Left ventricle myocardium superior (tissue), 1 donor: ENCODE data around the gene SHE. TPM values are rescaled to one million over a fixed set of nuclear protein-coding genes. Genes with fewer than 3 reads are reported as not detected.

Experiments
- ATAC-seq: fragments of 200-7000 bp; cut with Tn5 transposase; one replicate; pipeline ENCODE4 v1.9.1; 2020; ENCODE audit warnings: mild to moderate bottlenecking, moderate library complexity
- DNase-seq: peaks from one replicate; pipeline ENCODE4 v3.0.0-alpha.2; 2020
- intact Hi-C: fragments of 100-400 bp; cut with micrococcal nuclease; formaldehyde crosslinking; loops from one replicate; pipeline ENCODE4 v1.11.0; 2022
- total RNA-seq: library from RNA; stranded (reverse); fragmentation: NEBNext Ultra II Directional; extraction: Animal tissue kit (Norgen Biotek cat#: 25700); gene quantifications from one replicate; pipeline ENCODE4 v1.2.1, GENCODE V29; 2021
- donor health status: DM: no; HTN: yes; CAD: no; lungs with severe emphysema.

SHE gene
- total RNA-seq, 1 donor from 2014 or later: 10.2 TPM

DNA sequence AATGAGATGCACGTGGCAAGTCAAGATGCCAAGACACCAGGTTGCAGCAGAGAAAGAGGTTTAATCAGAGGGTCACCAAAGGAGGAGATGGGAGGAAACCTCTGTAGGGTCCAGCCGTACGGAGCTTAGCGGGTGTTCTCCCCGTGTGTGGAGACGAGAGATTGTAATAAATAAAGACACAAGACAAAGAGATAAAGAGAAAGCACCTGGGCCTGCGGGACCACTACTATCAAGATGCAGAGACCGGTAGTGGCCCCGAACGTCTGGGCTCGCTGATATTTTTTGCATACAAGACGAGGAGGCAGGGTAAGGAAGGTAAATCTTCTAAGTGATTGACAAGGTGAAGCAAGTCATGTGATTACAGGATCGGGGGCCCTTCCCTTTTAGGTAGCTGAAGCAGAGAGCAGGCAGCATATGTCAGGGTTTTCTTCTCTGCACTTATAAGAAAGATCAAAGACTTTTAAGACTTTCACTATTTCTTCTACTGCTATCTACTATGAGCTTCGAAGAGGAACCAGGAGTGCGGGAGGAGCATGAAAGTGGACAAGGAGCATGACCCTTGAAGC is 41.4 kb downstream of the SHE start:
- no peak for ATAC-seq
- DNase-seq: no peak
- intact Hi-C loops: no loop called here

- intact Hi-C loops: no loop called here
- no peak for ATAC-seq
- DNase-seq: no peak
Observed at GRCh38 chr1:154459080-154459479, 43.1 kb downstream of the SHE start.

DNA sequence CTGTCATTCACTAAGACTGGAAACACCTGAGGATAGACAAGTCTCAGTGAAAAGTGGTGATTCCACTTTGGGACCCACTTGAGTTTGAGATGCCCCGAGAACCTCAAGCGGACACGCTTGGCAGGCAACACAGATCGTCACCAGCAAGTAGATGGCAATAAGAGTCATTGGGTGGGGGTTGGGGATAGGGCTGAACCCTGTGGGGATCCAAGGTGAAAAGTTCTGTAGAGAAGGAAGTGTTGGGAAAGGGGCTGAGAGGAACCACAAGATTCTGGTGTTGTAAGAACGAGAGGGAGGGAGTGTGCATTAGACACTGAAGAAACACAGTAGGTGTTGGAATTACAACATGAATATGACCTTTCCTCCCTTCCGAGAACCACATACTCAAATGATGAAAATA is 45.6 kb downstream of the SHE start:
- DNase-seq (no peak), ATAC-seq (no peak)
- intact Hi-C loops: no loop called here

GRCh38 chr1:154454386-154455120 is 47.7 kb downstream of the SHE start:
- ATAC-seq (no peak), DNase-seq (no peak)
- intact Hi-C loops: no loop called here

GRCh38 chr1:154453574-154454352 is 48.4 kb downstream of the SHE start:
- ATAC-seq (peak; percentile 83), DNase-seq (no peak)
- intact Hi-C loops: no loop called here

DNA sequence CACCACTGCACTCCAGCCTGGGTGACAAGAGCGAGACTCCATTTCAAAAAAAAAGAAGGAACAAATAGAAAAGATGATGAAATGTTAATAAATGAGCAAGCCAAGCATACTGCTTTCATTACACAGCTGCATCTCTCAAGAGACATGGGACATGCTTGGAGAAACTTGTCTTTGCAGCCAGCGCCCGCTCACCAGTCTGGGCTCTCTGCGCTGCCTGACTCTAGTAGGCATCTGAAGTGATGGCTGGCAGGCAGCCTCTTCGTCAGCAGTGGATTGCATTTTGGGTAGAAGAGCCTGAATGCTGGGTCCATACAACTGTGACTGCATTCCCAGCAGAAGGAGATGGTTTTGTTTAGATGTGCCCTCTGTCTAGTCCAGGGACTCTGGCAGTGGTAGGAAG is 49.1 kb downstream of the SHE start:
- ATAC-seq: no peak
- intact Hi-C loops: no loop called here
- no peak for DNase-seq

- DNase-seq (peak; percentile 60), ATAC-seq (peak; percentile 85)
- intact Hi-C loops: no loop called here
Observed at GRCh38 chr1:154448331-154448811, 53.8 kb downstream of the SHE start.

GRCh38 chr1:154446789-154447188 is 55.4 kb downstream of the SHE start:
- ATAC-seq (no peak), DNase-seq (no peak)
- intact Hi-C loops: no loop called here

DNA sequence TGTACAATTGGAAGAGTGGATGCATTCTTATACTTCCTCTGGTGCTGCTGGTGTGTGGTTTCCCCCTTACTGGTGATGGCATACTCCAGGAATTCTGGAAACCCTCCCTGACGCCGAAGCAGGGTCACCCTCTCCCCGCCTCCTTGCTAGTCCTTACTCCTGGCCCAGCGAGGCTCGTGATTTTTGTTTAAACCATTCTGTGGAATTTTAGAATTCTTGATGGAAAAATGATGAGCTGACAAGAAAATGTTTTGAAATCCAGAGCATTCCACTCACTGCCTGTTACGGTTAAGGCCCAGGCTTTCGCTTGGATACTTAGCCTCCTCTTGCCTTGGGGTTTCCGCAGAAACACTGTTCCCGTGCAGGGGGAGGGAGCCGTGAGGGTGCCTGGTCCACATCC is 55.9 kb downstream of the SHE start:
- intact Hi-C loops: no loop called here
- ATAC-seq (no peak), DNase-seq (no peak)

DNA sequence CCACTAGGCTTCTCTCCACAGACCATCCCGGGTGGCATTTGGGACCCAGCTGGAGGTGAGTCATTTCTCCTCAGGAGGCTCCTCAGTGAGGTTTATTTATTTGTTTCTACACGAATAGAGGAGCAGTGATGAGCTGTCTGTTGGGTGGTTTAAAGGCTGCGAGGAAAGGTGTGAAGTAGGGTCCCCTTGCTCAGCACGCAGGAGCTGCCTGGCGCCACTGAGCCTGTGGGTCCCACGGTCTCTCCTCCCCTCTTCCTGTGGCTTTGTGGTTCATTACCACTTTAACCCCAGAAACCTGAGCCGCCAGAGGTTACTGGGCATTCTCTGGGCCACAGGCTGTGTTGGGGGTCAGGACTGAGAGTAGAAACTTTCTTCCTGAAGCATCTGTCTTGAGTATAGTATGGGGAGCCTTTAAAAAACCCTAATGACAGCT is 57.2 kb downstream of the SHE start:
- intact Hi-C loops: no loop called here
- DNase-seq: no peak
- no peak for ATAC-seq

DNA sequence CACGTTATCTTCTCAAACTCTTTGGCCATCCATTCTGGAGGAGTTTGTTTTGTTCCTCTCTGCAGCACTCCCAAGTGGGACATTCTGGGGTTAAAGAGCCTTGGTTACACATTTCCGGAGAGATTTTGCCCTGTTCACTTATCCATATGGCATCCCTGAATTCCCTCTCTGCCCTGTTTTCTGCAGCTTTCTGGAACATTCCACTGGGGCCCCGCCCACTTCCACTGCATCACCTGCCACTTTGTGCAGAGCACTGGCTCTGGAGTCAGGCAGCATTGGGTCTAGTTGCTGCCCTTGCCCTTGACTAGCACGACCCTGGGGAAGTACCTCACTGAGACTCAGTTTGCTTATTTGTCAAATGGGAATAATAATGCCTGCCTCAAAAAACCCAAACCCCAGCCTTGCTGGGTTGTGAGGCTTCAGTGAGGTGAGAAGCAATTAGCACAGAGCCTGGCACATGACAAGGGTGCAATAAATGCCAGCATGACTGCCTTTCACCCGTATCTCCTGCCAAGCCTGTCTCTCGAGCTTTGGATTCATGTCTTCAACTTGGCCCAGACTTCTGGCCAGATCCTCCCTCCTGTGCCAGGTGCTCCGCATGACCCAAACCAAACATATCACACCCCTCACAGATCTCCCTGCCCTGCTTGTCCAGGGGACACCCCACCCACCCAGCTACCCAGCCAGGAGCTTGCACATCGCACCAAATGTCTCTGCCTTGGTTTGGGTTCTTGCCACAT is 58.8 kb downstream of the SHE start:
- peak; percentile 55 for ATAC-seq
- intact Hi-C loops: no loop called here
- DNase-seq: no peak

DNA sequence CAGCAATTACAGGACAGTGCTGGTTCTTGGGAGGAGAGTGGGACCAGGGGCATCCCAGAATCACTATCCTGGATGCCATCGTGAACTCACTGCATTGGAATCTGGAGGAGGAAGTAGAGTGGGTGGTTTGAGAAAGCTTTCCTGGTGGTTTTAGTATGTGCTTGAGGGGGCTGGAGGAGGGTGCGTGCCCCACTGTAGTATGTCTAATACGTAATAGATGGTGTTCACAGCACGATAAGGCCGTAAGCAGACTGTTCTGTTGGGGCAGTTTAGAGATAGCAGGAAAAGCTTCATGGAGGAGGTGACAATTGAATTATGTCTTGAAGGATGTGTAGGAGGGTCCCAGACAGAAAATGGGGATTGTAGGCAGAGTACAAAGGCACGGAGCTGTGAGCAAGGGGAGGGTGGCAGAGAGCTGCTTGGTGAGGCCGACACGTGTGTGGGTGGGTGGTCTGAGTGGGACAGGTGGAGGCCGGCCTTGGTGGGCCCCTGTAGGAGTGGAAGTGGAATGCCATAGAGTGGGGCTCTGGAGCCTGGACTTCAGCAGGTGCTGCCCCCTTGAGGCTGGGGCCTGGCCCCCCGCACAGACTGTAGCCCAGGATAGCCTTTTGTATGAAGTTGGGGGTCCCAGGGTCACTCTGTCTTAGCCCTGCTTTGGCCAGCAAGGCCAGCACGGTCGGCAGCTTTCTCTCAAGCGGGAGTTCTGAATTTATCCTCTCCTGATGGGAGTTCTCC is 60.0 kb downstream of the SHE start:
- DNase-seq: no peak
- ATAC-seq: peak; percentile 56
- intact Hi-C loops: no loop called here

GRCh38 chr1:154441241-154441888 is 60.8 kb downstream of the SHE start:
- intact Hi-C loops: no loop called here
- no peak for DNase-seq
- no peak for ATAC-seq

DNA sequence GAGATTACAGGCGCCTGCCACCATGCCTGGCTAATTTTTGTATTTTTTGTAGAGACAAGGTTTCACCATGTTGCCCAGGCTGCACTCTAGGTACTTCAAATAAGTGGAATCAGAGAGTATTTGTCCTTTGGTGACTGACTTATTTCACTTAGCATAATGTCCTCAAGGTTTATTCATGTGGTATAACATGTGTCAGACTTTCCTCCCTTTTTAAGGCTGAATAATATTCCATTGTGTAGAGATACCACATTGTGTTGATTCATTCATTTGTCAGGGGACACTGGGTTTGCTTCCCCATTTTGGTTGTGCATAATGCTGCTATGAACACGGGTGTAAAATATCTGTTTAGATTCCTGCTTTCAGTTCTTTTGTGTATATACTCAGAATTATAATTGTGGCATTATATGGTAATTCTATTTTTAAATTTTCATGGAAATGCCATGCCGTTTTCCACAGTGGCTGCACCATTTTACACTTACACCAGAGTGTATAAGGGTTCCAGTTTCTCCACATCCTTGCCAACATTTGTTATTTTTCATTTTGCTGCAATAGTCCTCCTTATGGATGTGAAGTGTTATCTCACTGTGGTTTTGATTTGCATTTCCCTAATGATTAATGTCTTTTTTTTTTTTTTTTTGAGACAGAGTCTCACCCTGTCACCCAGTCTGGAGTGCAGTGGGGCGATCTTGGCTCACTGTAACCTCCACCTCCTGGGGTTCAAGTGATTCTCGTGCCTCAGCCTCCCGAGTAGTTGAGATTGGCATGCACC is 62.0 kb downstream of the SHE start:
- no peak for DNase-seq
- intact Hi-C loops: no loop called here

DNA sequence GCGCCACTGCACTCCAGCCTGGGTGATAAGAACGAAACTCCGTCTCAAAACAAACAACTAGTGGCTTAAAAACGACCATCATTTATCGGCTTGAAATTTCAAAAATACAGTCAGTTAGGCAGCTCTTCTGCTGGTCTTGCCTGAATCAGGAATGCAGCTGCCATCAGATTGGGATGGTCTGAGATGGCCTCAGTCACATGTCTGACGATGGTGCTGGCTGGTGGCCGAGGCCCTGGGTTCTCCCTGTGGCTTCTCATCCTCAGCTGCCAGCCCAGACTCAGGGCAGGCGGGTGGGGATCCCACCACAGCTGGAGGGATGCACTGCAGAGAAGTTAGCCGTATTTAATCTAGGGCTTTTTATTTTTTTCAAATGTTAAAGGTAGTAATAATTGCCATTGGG is 65.8 kb downstream of the SHE start:
- DNase-seq: no peak
- intact Hi-C loops: no loop called here
- ATAC-seq: no peak

More for the DNA sequence above, 62.0 kb downstream of the SHE start:
- ATAC-seq: no peak

DNA sequence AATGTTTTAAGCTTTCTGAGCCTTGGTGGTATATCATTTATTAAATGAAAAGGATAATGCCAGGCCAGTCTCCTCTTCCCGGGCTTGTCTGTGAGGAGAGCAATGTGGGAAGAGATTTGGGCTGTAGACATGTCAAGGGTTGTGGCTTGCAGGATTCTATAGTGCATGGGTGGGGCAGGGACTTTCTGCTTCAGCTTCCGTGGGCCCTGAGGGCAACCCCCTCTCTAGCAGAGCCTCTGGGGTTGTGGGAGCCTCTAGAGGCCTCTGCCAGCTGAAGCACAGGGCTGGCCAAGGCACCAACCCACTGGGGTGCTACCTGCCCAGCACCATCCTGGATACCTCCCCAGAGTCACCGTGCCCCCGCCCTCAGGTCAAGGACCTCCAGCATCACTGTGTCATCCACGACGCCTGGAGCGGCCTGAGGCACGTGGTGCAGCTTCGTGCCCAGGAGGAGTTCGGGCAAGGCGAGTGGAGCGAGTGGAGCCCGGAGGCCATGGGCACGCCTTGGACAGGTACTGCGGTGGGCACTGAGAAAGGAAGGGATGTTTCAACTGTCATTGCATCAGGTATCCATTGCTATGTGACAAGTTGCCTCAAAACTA is 66.5 kb downstream of the SHE start:
- DNase-seq (no peak), ATAC-seq (no peak)
- intact Hi-C loops: no loop called here

GRCh38 chr1:154434346-154435085 is 67.7 kb downstream of the SHE start:
- DNase-seq: peak; percentile 86
- ATAC-seq: peak; percentile 92
- intact Hi-C loops: no loop called here
